BJ (cell line): Measurements from ENCODE around the gene DCAF5. TPM values are rescaled to one million over a fixed set of nuclear protein-coding genes. Genes with fewer than 3 reads are reported as not detected.

Experiments used
- CTCF ChIA-PET: fragments of 350-600 bp; formaldehyde crosslinking; extraction: SDS; loops from one replicate; lab custom pipeline; 2021; ENCODE audit warnings: antibody characterized with exemption, inconsistent platforms; lab: Yijun Ruan, JAX
- POLR2A ChIA-PET: fragments of 300-600 bp; sonication (Branson Sonifier 250); formaldehyde crosslinking; extraction: SDS; loops from one replicate; lab custom pipeline; 2021; ENCODE audit warnings: antibody characterized with exemption; lab: Charles Lee
- DNase-seq: peaks from one replicate; pipeline ENCODE4 v3.0.0-alpha.2; 2011; ENCODE audit warnings: low read depth
- H3K27me3 ChIP-seq: 2 replicates; pipeline ENCODE4 v1.6.0; 2011; ENCODE audit warnings: low read length; ENCODE audit not compliant: control insufficient read depth, insufficient read depth
- H3K36me3 ChIP-seq: 2 replicates; pipeline ENCODE4 v1.5.1; 2011; ENCODE audit warnings: low read length; ENCODE audit not compliant: control insufficient read depth, insufficient read depth
- H3K4me3 ChIP-seq: 2 replicates; pipeline ENCODE4 v1.5.1; 2011; ENCODE audit warnings: low read depth, mild to moderate bottlenecking, control low read depth, low read length
- polyA plus RNA-seq: library from polyadenylated mRNA; depleted of rRNA; stranded (reverse); fragments of >200 nt; gene quantifications from 2 replicates; pipeline ENCODE4 v1.2.3, GENCODE V29; 2011
- TF ChIP-seq, protein P1 (sequence below): IDR thresholded peaks from 2 replicates; pipeline ENCODE4 v1.5.1; 2011; ENCODE audit warnings: low read depth, mild to moderate bottlenecking, control low read depth, inconsistent platforms, low read length, moderate library complexity; ENCODE audit not compliant: insufficient read depth

Gene DCAF5
- polyA plus RNA-seq, 1 experiment, result 42.0 TPM

DNA sequence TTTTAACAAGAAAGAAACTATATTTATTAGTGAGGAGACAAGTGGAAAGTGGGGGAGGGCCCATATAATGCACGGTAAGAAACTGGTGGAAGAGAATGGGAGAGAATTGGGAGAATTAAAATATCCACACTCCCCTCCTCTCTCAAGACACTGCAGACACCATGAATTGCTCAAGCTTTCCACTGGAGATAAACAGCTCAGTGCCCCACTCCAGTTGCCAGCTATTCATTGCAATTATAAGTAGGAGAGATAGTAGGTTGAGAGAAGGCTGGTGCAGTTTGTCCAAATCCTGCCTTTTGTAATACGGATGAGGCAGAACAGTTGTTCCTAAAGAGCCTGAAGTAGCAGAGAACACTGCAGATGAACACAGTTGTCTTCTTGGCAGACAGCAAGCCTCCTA lies 38.2 kb downstream of the DCAF5 start:
- TF ChIP-seq, protein P1, sequence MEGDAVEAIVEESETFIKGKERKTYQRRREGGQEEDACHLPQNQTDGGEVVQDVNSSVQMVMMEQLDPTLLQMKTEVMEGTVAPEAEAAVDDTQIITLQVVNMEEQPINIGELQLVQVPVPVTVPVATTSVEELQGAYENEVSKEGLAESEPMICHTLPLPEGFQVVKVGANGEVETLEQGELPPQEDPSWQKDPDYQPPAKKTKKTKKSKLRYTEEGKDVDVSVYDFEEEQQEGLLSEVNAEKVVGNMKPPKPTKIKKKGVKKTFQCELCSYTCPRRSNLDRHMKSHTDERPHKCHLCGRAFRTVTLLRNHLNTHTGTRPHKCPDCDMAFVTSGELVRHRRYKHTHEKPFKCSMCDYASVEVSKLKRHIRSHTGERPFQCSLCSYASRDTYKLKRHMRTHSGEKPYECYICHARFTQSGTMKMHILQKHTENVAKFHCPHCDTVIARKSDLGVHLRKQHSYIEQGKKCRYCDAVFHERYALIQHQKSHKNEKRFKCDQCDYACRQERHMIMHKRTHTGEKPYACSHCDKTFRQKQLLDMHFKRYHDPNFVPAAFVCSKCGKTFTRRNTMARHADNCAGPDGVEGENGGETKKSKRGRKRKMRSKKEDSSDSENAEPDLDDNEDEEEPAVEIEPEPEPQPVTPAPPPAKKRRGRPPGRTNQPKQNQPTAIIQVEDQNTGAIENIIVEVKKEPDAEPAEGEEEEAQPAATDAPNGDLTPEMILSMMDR, result no peak
- ChIA-PET CTCF (interaction anchor here (1.5 kb wide), 1 partner anchor 252 kb away, joined by 4 read pairs; no protein-coding TSS in a partner anchor), POLR2A (no interaction called here)
- Histone ChIP-seq H3K4me3 (no peak overlapping the region), H3K27me3 (no peaks in the 10 kb centered on the region), H3K36me3 (peaks cover 15% of the 10 kb centered on the region)
- no peak for DNase-seq

DNA sequence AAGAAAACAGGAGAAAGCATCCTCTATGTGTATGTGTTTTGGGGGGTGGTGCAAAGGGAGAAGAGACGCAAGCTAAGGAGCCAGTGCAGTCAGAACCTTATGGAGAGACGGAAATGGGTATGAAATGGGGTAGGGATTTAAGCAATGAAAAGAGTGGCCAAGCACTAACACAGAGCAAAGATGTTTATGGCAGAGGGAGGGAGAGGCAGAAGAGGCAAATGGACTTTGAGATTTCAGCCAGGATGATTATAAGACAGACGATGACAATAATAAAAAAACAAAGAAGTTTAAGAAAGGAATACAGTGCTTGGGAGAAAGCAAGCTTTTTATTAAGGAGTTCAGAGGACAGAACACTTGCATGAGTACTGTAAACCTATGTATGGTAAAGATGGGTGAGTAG lies 44.6 kb downstream of the DCAF5 start:
- TF ChIP-seq, protein P1, result no peak
- POLR2A ChIA-PET, result interaction anchor here (0.6 kb wide), 1 partner anchor 122 kb away, joined by 6 read pairs; no protein-coding TSS in a partner anchor
- CTCF ChIA-PET, result interaction anchor here (1.1 to 9.3 kb wide), 13 partner anchors 8 to 243 kb away, joined by 3 to 136 read pairs (median 6); no protein-coding TSS in a partner anchor
- Histone ChIP-seq H3K27me3 (no peaks in the 10 kb centered on the region), H3K36me3 (0 out of 2 replicates have a peak, but pooled peaks cover 1% of the 10 kb centered on the region), H3K4me3 (no peak overlapping the region)
- no peak for DNase-seq

DNA sequence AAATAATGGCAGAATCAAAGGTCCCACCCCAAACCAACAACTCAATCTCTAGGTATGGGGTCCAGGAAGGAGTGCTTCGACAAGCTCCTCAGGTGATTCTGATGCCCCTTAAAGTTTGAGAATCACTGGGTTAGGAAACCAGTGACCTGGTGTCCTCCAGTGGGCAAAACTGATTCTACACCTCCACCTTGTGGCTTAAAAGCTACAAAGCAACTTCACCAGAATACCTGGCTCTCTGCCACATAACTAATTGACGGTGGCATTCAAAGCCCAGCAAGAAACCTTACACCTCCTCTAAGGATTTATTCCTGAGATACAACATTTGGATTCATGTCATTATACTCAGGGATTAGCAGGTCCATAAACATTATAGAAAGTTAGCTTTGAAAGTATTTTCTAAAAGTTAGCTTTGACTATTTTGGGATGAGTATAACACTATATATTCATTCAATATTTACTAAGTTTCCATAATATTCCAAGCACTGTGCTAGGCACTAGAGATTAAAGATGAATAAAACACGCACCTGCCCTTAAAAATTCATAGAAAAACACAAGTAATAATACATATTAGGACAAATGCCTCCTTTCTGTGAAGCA lies 45.4 kb downstream of the DCAF5 start:
- TF ChIP-seq, protein P1, result peak; percentile 65
- DNase-seq, result no peak
- H3K36me3 ChIP-seq, result 0 out of 2 replicates have a peak, but pooled peaks cover 1% of the 10 kb centered on the region
- POLR2A ChIA-PET, result interaction anchor here (0.7 kb wide), 1 partner anchor 162 kb away, joined by 3 read pairs; no protein-coding TSS in a partner anchor
- no peaks in the 10 kb centered on the region for H3K27me3 ChIP-seq
- no peak overlapping the region for H3K4me3 ChIP-seq
- CTCF ChIA-PET, result interaction anchor here (0.6 to 9.3 kb wide), 32 partner anchors 9 to 263 kb away, joined by 3 to 136 read pairs (median 4); no protein-coding TSS in a partner anchor

DNA sequence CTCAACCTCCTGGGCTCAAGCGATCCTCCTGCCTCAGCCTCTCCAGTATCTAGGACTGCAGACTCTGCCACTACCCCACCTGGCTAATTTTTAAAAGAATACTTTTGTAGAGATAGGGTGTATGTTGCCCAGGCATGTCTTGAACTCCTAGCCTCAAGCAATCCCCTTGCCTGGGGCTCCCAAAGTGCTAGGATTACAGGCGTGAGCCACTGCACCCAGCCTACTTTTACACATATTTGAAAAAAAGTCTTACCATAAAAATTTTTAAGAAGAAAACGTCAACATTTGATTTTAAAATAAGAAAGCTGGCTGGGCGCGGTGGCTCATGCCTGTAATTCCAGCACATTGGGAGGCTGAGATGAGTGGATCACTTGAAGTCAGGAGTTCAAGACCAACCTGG lies 46.5 kb downstream of the DCAF5 start:
- H3K27me3 ChIP-seq, result no peaks in the 10 kb centered on the region
- TF ChIP-seq, protein P1, result no peak
- H3K36me3 ChIP-seq, result 0 out of 2 replicates have a peak, but pooled peaks cover 1% of the 10 kb centered on the region
- H3K4me3 ChIP-seq, result no peak overlapping the region
- ChIA-PET POLR2A (no interaction called here), CTCF (interaction anchor here (1.0 to 9.3 kb wide), 16 partner anchors 9 to 241 kb away, joined by 3 to 136 read pairs (median 5); no protein-coding TSS in a partner anchor)
- no peak for DNase-seq

DNA sequence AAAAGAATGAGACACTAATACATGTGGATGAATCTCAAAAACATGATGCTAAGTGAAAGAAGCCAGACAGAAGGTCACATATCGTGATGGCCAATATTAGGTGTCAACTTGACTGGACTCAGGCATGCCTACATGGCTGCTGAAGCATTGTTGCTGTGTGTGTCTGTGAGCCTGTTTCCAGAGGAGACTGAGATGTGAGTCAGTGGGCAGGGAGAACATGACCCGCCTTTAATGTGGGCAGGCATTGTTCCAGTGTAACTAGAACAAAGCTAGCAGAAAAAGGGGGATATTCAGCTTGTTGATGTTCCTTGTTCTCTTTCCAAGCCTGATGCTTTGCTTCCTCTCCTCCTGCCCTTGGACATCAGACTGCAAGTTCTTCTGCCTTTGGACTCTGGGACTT lies 47.6 kb downstream of the DCAF5 start:
- H3K36me3 ChIP-seq, result 0 out of 2 replicates have a peak, but pooled peaks cover 1% of the 10 kb centered on the region
- TF ChIP-seq, protein P1, result no peak
- no peak overlapping the region for H3K4me3 ChIP-seq
- CTCF ChIA-PET, result interaction anchor here (0.8 to 9.3 kb wide), 3 partner anchors 46 to 240 kb away, joined by 3 to 136 read pairs (median 4); no protein-coding TSS in a partner anchor
- H3K27me3 ChIP-seq, result no peaks in the 10 kb centered on the region
- POLR2A ChIA-PET, result no interaction called here
- no peak for DNase-seq
